ENCODE data around the gene UGT2A3. TPM values are rescaled to one million over a fixed set of nuclear protein-coding genes. Genes with fewer than 3 reads are reported as not detected.

Gene UGT2A3
- total RNA-seq, 2 experiments from 2014 or later: not detected

DNA sequence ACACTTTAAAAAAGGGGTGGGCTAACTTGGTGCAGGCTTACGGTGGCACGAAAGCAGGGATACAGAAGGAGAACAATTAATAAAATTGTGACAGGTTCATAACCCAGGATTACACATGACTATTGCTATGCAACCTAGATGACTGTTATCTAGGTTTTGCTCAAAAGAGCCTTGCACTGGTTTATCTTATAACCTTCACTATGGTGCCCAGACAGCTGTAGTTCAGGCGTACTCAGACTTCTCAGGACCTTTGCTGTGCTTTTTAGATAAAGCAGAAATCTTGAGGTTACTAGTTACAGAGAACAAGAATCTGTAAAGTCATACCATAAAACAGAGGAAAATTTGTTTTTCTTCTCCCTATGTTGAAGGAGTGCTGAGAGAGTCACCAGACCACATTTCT, 44.4 kb downstream of the UGT2A3 start:
- Mint-ChIP-seq H3K9me3 (ENCODE audit: insufficient read depth) (no peaks in the 10 kb centered on the region), H3K4me3 (no peak overlapping the region), H3K36me3 (ENCODE audit: low read depth) (no peaks in the 10 kb centered on the region), H3K4me1 (ENCODE audit: low read depth) (no peaks in the 10 kb centered on the region), H3K27me3 (ENCODE audit: low read depth) (no peaks in the 10 kb centered on the region), H3K27ac (no peak overlapping the region)
- POLR2A ChIA-PET: no interaction called here
- no peak for ATAC-seq
- CTCF ChIA-PET: no interaction called here
- no peak for DNase-seq

DNA sequence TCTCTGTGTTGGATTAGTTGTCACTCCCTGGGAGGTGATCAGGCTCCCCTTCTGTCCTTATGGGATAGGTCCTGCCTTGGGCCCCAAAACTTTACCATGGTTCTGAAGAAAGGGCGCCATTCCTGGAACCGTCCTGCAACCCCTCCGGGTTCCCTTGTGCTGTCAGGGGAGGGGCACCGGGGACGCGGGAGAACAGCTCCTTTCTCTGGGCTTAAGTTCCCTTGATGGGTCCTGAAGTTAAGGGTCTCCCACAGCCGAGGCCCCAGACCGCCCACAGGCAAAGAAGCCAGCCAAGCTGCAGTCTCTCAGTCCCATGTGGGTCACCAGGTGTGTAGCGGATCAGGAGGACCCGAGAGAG, 44.8 kb downstream of the UGT2A3 start:
- Mint-ChIP-seq H3K27me3 (ENCODE audit: low read depth) (no peaks in the 10 kb centered on the region), H3K36me3 (ENCODE audit: low read depth) (no peaks in the 10 kb centered on the region), H3K4me3 (no peak overlapping the region), H3K9me3 (ENCODE audit: insufficient read depth) (no peaks in the 10 kb centered on the region), H3K27ac (no peak overlapping the region), H3K4me1 (ENCODE audit: low read depth) (no peaks in the 10 kb centered on the region)
- no peak for DNase-seq
- POLR2A ChIA-PET: no interaction called here
- no peak for ATAC-seq
- CTCF ChIA-PET: no interaction called here

DNA sequence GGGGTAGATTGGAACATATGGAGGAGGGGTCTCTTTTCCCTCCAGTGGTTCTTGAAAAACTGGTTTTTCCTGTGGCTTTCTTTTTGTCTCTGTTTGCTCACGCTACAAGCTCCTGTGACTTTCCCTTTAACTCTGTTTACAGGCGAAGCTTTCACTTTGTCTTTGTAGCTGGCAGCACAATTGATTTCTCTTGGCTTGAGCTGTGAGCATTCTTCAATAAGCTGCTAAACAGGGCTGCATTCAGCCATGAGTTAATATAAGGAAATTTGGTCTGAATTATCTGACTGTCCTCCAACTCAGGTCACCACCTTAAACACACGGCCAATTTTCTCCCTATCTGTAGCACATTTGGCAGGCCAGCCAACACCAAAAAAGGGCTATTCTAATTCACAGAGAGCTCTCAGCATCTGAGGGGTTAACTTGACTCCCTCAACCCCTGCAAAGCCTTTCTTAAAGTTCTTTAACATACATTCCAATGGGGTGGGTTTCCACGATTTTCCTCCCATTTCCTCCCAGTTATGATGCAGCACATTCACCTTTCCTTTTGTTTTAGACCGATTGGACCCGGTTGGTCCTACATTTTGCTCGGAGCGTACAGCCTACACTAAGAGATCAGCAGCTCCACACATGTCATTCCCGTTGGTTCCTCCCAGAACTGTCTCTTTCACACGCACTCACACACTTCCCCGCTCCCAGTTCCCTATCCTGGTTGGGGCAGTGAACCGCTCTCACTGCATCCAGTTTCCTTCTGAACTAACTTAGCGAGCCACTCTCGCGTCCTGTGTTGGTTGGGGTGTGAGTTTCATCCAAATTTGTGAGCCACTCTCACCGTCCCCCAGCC, 45.4 kb downstream of the UGT2A3 start:
- Mint-ChIP-seq H3K4me1 (ENCODE audit: low read depth) (no peaks in the 10 kb centered on the region), H3K27ac (no peak overlapping the region), H3K36me3 (ENCODE audit: low read depth) (no peaks in the 10 kb centered on the region), H3K9me3 (ENCODE audit: insufficient read depth) (no peaks in the 10 kb centered on the region), H3K27me3 (ENCODE audit: low read depth) (no peaks in the 10 kb centered on the region), H3K4me3 (no peak overlapping the region)
- ATAC-seq: no peak
- ChIA-PET CTCF (no interaction called here), POLR2A (no interaction called here)
- DNase-seq: no peak

DNA sequence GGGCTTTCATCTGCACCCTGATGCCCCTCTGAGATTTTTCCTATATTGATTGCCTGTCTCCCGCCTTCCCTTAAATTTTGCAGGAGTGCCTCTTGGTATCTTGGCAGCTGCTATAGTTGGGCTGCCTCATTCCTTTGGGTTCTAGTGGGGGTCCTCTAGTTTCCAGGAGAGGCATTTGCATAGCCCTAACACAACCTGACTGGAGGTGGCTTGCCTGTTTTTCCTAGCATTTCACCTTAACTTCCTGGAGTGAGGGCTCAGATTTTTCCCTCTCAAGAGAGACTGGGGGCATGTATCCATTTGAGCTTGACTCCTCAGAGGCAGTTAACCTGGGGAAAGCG, 46.0 kb downstream of the UGT2A3 start:
- Mint-ChIP-seq H3K9me3 (ENCODE audit: insufficient read depth) (no peaks in the 10 kb centered on the region), H3K36me3 (ENCODE audit: low read depth) (no peaks in the 10 kb centered on the region), H3K27me3 (ENCODE audit: low read depth) (no peaks in the 10 kb centered on the region), H3K4me3 (no peak overlapping the region), H3K27ac (no peak overlapping the region), H3K4me1 (ENCODE audit: low read depth) (no peaks in the 10 kb centered on the region)
- POLR2A ChIA-PET: no interaction called here
- CTCF ChIA-PET: no interaction called here
- ATAC-seq (no peak), DNase-seq (no peak)

DNA sequence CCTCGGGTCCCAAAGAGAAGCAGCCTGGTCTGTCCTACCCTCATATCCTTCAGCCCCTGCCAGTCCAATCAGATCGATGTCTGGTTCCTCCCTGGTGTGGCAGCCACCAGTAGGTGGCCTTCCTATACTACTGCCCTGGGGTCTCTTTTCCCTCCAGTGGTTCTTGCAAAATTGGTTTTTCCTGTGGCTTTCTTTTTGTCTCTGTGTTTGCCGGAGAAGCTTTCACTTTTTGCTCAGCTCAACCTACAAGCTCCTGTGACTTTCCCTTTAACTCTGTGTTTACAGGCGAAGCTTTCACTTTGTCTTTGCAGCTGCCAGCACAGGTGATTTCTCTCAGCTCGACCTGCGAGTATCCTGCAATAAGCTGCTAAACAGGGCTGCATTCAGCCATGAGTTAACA, 46.8 kb downstream of the UGT2A3 start:
- no peaks in the 10 kb centered on the region for H3K27me3 Mint-ChIP-seq (ENCODE audit: low read depth)
- DNase-seq (no peak), ATAC-seq (no peak)
- H3K4me1 Mint-ChIP-seq (ENCODE audit: low read depth): no peaks in the 10 kb centered on the region
- ChIA-PET CTCF (no interaction called here), POLR2A (no interaction called here)
- H3K9me3 Mint-ChIP-seq (ENCODE audit: insufficient read depth): no peaks in the 10 kb centered on the region
- H3K27ac Mint-ChIP-seq: no peak overlapping the region
- H3K4me3 Mint-ChIP-seq: no peak overlapping the region
- no peaks in the 10 kb centered on the region for H3K36me3 Mint-ChIP-seq (ENCODE audit: low read depth)

DNA sequence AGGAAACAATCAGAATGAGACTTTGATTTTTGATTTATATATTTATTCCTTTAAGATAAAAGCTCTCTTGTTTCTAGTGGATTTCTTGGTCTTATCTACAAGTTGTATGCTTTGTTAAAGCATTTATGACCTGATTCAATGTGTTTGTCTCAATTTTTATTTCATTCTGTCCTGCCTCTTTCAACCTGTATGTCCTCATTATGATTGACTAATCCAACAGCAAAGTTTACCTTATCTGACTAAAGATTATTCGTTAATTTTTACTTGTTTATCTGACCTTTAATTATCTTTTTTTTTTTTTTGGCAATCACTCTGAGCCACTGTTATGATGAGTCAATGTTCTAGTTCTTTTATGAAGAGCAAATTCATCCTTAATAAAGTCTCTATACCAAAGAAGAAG, 54.9 kb downstream of the UGT2A3 start:
- POLR2A ChIA-PET: no interaction called here
- H3K27me3 Mint-ChIP-seq (ENCODE audit: low read depth): no peaks in the 10 kb centered on the region
- no peaks in the 10 kb centered on the region for H3K9me3 Mint-ChIP-seq (ENCODE audit: insufficient read depth)
- H3K4me3 Mint-ChIP-seq: no peak overlapping the region
- DNase-seq: no peak
- CTCF ChIA-PET: no interaction called here
- H3K4me1 Mint-ChIP-seq (ENCODE audit: low read depth): no peaks in the 10 kb centered on the region
- no peaks in the 10 kb centered on the region for H3K36me3 Mint-ChIP-seq (ENCODE audit: low read depth)
- ATAC-seq: no peak
- no peak overlapping the region for H3K27ac Mint-ChIP-seq

DNA sequence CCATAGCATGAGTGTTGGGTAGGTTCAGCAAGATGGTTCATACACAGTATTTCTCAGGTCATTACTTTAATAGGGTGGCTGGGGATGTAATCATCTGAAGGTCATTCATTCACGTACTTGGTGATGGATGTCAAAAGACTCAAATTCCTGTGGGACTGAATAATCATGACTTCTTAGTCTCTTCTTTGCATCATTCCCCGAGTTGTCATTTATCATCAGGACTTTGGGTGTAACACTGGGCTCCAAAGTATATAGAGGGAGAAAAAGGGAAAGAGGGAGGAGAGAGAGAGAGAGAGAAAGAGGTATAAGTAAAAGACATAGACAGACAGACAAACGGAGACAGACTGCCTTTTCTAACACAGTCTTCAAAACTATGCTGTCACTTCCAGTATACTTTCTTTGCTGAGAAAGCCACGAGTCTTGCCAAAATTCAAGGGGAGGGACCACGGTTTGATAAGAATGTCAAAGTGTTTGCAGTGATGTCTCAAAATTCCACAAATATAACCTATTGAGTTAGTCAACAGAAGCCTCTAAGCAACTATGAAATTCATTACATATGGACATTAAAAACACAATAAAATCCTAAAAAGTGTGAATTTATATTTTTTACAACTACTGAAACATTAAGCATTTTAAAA, 55.9 kb downstream of the UGT2A3 start:
- POLR2A ChIA-PET: no interaction called here
- no peak overlapping the region for H3K4me3 Mint-ChIP-seq
- no peak for DNase-seq
- no peaks in the 10 kb centered on the region for H3K27me3 Mint-ChIP-seq (ENCODE audit: low read depth)
- ATAC-seq: no peak
- H3K9me3 Mint-ChIP-seq (ENCODE audit: insufficient read depth): no peaks in the 10 kb centered on the region
- CTCF ChIA-PET: no interaction called here
- H3K27ac Mint-ChIP-seq: no peak overlapping the region
- H3K4me1 Mint-ChIP-seq (ENCODE audit: low read depth): no peaks in the 10 kb centered on the region
- no peaks in the 10 kb centered on the region for H3K36me3 Mint-ChIP-seq (ENCODE audit: low read depth)

DNA sequence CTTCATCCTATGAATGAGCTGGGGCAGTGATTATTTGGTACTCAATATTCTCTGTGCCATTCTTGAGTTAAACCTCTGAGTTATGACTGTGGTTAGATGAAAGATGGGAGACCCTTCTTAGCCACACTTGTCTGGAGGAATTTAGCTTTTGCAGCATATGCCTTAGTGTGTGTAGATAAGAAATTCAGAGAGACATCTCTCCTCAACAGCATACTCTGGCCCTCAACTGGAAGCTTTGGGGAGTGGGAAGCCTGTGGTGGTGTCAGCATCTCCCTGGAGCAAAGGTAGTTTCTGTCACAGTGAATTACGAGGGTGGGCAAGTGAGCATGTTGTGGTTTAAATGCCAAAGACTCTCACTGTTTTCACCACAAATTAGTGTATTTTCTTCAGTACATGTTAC, 58.7 kb downstream of the UGT2A3 start:
- Mint-ChIP-seq H3K36me3 (ENCODE audit: low read depth) (no peaks in the 10 kb centered on the region), H3K27me3 (ENCODE audit: low read depth) (no peaks in the 10 kb centered on the region), H3K4me3 (no peak overlapping the region), H3K9me3 (ENCODE audit: insufficient read depth) (no peaks in the 10 kb centered on the region), H3K27ac (no peak overlapping the region), H3K4me1 (ENCODE audit: low read depth) (no peaks in the 10 kb centered on the region)
- CTCF ChIA-PET: no interaction called here
- no peak for ATAC-seq
- no peak for DNase-seq
- POLR2A ChIA-PET: no interaction called here

DNA sequence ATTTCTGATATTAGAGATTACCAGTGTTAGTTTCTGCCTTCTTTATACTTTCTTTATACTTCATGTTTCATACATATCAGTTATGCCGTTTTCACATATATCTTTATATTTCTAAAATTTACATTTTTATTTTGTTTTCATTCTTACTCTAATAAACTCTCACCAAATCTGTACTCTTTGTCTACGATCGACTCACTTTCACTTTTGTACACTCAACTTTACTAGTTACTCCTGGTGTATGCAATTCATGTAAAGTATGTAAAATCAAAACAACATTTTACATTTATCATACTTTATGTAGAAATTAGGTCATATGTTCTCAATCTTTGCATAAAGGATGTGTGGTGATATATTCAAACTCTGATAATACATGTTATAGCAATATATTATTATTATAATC, 59.9 kb downstream of the UGT2A3 start:
- Mint-ChIP-seq H3K4me1 (ENCODE audit: low read depth) (no peaks in the 10 kb centered on the region), H3K9me3 (ENCODE audit: insufficient read depth) (no peaks in the 10 kb centered on the region), H3K27ac (no peak overlapping the region), H3K4me3 (no peak overlapping the region), H3K27me3 (ENCODE audit: low read depth) (no peaks in the 10 kb centered on the region), H3K36me3 (ENCODE audit: low read depth) (no peaks in the 10 kb centered on the region)
- ATAC-seq (no peak), DNase-seq (no peak)
- ChIA-PET CTCF (no interaction called here), POLR2A (no interaction called here)

DNA sequence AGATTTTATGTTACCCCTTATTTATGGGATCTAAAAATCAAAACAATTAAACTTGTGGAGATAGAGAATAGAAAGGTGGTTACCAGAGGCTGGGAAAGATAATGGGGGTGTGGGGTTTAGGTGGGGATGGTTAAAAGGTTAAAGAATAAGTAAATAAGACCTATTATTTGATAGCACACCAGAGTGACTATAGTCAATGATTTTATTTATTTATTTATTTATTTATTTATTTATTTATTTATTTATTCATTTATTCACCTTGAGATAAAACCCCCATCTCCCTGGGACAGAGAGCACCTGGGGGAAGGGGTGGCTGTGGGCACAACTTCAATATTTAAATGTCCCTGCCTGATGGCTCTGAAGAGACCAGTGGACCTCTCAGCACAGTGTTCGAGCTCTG, 66.1 kb downstream of the UGT2A3 start:
- H3K27me3 Mint-ChIP-seq (ENCODE audit: low read depth): no peaks in the 10 kb centered on the region
- CTCF ChIA-PET: no interaction called here
- H3K27ac Mint-ChIP-seq: no peak overlapping the region
- ATAC-seq (no peak), DNase-seq (no peak)
- H3K4me3 Mint-ChIP-seq: no peak overlapping the region
- H3K9me3 Mint-ChIP-seq (ENCODE audit: insufficient read depth): no peaks in the 10 kb centered on the region
- POLR2A ChIA-PET: no interaction called here
- no peaks in the 10 kb centered on the region for H3K4me1 Mint-ChIP-seq (ENCODE audit: low read depth)
- no peaks in the 10 kb centered on the region for H3K36me3 Mint-ChIP-seq (ENCODE audit: low read depth)

DNA sequence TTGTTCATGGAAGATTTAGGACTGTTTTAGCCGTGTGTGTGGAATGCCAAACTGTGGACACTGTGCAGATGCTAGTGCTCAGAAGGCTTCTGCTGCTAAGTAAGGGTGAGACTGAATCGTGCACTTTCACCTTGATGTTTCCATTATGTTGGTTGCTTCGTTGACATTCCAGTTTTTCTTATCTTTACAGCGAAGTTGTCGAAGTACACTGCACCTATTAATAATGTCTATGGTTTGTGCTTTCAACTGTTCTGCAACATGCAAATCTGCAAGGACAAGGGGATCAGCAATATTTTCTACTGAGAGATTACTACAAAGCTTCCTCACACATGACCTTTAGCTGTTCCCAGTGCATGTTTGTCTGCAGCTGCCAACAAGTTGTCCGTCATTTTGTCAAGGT, 67.7 kb downstream of the UGT2A3 start:
- CTCF ChIA-PET: no interaction called here
- POLR2A ChIA-PET: interaction anchor here (0.5 kb wide), 1 partner anchor 512 kb away, joined by 3 read pairs; no protein-coding TSS in a partner anchor
- Mint-ChIP-seq H3K27ac (no peak overlapping the region), H3K4me1 (ENCODE audit: low read depth) (no peaks in the 10 kb centered on the region), H3K4me3 (no peak overlapping the region), H3K9me3 (ENCODE audit: insufficient read depth) (no peaks in the 10 kb centered on the region), H3K27me3 (ENCODE audit: low read depth) (no peaks in the 10 kb centered on the region), H3K36me3 (ENCODE audit: low read depth) (no peaks in the 10 kb centered on the region)
- DNase-seq (no peak), ATAC-seq (no peak)

Data from activated CD8-positive, alpha-beta T cell treated with anti-CD3 and anti-CD28 coated beads, Interleukin-2, amount 10 ng/mL, durations not matched to agents 7 days and 5 days (primary cell).